8988T (cell line): Measurements from ENCODE around the gene NUDT21.
A peak's percentile ranks its signal among the peaks of the same experiment; 100 is the strongest.

Source experiments
- DNase-seq: peaks from one replicate; pipeline ENCODE4 v3.0.0; 2011

NUDT21 gene

DNA sequence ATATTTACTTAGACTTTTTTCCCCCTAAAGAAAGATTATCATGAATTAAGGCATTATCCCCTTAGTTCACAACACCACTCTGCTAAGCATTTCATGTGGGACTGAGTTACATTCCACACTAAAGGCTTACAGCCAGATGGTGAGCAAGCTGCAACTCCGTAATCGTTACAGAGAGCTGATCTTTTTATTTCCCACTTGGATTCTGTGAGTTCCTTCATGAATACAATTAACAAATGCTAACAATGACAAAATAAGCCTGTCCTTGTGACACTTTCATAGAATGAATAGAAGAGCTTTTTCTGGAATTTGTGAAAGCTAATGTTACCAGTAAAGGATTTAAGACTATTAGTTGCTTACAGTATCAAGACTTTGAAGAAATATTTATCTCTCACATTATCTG is 9.0 kb upstream of the NUDT21 start:
- DNase-seq: no peak

DNA sequence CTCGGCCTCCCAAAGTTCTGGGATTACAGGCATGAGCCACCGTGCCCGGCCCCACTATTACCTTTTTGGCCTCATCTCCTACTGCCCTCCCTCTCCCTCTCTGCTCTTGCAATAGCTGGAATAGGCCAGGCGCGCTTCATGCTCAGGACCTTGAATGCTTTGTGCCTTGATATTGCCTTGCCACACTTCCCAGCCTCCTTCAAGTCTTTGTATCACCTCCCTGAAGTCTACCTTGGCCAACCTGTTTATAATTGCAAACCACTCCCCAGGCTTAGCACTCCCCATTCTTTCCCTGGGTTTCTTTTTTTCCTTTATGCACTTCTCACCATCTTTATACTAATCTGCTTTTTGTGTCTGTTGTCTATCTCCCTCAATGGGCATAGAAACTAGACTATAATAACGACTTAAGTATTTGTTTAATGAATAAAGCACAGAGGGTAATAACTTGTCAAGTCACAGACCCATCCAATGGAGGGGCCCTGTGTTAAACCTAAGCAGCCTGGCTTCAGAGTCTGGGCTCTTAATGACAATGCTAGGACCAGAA is 6.9 kb upstream of the NUDT21 start:
- DNase-seq: no peak

DNA sequence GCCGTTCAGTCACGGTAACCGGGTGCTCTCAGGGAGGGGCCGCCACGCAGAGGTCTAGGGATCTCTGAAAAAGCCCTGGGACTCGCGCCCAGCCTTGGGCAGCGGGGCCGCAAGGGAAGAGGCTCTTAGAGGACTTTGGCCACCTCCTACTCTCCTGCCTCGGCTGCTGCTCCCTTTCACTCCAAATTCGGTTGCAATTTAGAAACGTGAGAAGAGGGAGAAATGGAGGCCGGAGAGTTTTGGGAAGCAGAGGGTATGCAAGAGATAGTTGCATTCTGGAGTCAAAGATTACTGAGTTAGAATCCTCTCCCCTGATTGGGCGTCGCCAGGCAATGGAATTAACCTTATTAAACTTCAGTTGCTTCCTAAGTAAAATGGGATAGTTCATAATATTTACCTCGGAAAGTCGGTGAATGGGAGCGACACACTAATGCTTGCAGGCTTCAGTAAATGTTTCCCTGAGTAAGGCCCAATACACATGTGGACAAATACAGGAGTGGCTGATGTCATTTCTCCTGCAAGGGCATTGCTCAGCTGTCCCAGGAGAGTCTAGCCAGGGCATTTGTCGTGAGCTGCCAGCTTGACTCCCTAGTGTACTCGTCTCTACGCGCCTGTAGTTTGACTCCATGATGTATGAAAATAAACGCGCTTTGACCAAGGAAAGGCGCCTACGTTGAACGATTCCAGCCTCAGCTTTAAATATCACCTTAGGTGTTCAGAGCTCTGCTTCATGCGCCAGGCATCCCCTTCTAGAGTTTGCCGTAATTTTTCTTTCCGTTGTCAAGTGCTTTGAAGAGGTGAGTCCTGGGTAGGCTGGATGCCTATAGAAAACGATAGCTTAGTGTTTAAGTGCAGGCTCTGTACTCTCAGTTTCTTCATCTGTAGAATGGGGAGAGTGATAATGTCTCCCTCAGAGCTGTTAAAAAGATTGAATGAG is 889 bp upstream of the NUDT21 start:
- no peak for DNase-seq

DNA sequence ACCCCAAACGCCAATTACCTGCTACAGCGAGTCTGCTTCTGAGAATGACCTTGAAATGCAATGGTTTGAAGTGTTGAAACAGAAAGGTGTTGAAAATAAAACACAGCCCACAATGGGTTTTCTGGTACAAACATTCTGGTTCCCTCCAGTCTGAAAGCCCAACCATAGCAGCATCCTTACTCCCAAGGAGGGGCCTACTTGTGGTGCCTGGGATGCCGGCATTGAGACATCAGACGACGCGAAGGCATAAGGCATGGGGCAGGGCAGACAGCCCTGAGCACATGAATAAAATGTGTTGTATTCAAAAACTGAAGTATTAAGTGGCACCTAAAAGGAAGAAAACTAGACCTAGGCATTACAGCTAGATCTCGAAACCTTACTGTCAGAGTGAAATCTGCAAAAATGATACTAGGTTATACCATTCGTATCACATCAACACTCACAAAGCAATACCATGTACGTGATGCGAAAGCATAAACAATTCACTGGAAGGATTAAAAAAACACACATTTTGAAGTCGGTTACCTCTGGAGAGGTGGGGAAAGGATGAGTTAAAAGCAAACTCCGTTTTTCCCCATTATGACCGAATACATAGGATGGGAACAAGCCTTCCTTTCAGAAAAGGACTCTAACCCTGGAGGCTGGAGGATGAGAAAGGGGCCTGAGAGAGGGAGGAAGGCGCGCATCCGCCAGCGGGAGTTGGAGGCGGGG is 702 bp downstream of the NUDT21 start:
- DNase-seq: no peak

DNA sequence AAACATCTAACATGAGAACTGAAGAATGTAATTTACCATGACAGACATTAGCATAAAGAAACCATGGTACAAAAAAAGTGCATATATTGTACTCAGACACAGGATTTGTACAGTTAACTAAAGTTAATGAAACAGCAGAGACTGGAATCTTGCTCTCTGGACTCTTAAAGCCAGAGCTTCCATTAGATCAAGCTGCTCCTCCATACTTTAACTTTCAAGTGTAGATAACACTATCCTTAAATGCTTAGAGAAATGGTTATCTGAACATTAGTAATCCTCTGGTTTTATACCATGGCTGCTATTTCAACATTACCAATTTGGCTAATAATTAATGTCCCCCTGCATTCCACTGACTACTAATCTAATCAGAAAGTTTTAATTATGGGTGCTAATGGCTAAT is 3.1 kb downstream of the NUDT21 start:
- DNase-seq: no peak

DNA sequence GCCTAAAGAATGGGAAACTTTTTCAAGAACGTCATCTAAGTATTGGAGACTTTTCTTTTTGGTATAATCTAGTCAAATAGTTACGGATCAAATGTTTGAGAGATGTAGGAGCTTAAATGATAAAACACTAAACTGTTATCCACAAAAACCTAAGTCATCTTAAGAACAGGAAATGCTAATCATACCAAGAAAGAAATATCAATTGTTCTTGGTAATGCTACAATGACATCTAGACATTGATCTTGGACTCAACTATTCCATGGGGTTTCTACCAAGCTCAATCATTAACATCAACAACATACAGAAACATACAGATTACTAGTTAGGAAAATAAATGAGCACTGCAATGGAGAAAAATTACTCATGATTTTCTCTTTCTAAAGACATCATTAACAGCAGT is 3.8 kb downstream of the NUDT21 start:
- no peak for DNase-seq

DNA sequence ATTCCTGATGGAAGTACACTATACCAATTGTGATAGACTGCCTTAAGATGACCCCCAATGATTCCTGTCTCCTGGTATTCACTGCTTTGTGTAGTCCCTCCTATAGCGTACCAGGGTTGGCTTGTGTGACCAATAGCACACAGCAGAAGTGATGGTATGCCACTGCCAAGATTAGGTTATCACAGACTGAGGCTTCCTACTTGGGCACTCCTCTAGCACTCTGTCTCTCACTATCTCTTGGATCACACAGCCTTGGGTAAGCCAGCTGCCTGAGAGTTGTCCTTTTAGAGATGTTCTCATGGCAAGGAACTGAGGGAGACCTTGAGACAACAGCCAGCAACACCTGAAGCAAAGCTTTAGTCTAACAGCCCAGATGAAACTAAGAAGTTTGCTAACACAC is 13.1 kb downstream of the NUDT21 start:
- DNase-seq: no peak

DNA sequence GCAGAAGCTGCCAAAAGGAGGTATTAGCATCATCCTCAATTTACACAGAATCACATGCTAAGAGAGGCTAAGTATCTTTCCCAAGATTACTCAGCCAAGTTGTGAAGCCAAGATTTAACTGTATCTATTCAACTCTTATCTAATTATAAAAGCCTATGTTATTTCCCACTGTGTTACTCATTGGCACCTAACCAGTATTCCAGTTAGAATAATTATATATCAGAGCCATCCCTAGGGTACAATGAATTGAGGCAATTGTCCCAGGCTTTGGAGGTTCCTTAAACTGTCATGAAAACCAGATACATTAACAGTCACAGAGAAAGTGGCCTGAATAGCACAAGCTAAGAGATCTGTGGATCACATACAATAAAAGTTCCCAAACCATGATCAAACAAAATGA is 14.9 kb downstream of the NUDT21 start:
- no peak for DNase-seq

DNA sequence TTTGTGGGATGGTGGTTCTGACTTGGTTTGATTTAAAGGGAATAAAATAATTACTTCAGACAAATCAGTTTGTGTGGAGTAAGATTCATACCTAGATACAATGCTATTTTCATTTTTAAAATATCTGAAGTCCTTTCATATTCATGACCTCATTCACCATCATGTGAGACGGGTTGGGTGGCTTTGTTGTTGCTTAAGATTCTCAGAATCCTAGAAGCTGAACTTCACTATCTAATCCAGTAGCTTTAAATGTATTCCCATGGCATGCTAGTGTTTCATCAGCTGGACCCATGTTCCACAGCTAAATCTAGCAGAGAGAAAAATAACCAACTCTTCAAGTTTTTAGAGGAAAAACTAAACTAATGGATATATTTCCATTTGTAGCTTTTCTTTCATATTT is 23.0 kb downstream of the NUDT21 start:
- no peak for DNase-seq

DNA sequence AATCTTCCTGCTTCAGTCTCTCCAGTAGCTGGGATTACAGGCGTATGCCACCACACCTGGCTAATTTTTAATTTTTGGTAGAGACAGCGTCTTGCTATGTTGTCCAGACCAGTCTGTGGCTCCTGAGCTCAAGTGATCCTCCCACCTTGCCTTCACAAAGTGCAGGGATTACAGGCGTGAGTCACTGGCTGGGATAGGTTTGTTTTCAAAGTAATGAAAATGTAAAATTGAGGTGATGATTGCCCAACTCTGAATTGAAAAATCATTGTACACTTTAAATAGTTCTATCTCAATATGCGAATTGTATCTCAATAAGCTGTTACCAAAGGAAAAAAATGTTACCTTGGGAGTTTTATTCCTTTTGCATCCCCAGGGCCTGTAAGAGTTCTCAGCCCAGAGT is 24.5 kb downstream of the NUDT21 start:
- no peak for DNase-seq

DNA sequence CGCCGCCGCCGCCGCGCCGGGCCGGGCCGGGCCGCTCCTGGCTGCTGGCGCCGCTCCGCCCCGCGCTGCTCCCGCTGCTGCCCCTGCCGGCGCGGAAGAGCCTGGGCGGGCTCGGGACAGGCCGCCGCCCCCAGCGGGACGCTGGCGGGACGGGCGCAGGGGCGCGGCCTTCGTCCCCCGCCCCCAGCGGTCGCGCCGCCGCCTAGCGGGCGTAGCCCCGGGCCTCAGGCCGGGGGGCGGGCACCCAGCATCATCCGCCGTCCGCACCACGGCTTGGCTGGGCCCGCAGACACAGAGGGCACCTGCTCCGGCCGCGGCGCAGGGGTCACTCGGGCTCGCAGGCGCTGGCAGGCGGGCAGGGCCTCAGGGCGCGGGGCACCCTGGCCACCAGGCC is 25.7 kb downstream of the NUDT21 start, which contains the start of gene AMFR:
Gene AMFR (minus strand): TSS at position 107 of the 394 bp plus-strand sequence. CDS start 218 bp downstream, outside the sequence.
- peak; percentile 92 for DNase-seq

DNA sequence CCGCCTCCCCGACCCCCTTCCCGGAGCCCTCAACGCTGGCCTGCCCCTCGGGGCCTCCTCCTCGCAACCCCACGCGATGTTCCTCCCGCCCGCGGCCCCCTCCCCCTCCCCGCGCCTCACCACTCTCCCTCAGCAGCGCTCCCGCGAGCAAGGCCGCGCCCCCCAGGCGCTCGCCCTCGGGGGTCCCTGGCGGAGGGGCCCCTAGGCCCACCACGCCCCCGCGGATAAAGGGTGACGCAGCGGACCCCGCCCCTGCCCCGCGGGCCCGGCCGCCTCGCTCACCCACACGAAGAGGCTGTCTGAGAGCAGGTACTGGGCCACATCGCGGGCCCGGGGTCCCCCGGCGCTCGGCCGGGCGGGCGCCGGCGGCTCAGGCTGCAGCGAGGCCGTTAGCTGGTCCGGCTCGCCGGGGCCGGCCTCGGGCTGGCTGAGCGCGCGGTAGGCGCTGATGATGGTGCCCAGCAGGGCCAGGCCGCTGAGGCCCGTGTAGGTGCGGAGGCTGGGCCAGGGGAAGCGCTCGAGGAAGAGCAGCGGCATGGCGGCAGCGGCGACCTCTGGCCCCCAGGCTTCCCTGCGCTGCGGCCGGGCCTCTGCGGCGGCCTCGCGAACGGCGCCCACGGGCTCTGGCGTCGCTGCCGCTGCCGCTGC is 26.2 kb downstream of the NUDT21 start:
- peak; percentile 44 for DNase-seq

DNA sequence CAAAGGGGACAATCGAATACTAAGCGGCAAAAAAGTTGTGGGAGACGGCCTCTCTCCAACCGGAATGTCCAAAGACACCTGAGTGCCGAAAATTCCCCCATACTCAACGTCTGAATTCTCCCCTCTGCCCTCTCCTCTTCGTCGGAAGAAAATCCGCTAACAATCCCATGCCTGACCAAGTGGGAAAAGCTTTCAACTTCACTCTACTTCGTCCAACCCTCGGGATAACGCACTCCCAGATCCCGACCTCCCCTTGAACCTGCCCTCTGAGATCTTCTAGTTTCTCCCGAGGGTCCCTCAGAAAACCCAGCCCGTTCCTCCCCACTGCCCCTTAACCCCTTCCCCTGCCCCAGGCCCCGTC is 26.7 kb downstream of the NUDT21 start:
- no peak for DNase-seq

DNA sequence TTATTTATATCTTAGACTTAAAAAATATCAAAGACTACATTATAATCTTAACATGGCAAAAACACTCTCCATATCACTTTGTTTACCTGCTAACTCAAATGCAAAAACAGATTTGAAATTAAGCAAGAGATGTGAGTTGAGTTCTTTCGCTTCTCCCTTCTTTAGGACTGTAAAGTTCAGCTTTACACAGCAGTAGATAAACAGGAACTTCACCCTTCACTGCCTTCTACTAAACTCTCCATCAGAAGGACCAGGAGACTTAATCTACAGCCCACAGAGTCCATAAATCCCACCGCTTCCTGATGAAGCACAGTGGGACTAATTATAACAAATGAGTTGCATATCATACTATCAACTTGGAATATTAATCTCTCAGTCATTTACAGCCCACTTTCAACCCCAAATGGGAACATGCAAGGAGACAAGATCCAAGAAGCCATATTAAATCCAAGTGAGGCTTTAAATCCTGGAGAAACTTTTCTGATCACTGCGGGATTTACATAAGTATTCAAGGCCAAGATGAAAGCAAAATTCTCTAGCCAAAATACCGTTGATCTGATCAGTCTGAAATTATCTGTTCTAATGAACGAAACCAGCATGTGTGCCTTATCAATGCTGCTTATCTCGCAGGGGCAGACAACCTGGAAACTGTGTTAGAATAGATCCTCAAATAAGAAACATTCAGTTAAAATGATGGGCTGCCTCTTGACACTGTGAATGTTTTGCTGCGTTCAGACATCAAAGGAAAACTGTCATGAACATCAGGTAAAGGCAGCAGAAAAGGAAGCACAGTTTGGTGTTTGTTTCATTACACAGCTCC is 27.3 kb downstream of the NUDT21 start:
- DNase-seq: no peak

DNA sequence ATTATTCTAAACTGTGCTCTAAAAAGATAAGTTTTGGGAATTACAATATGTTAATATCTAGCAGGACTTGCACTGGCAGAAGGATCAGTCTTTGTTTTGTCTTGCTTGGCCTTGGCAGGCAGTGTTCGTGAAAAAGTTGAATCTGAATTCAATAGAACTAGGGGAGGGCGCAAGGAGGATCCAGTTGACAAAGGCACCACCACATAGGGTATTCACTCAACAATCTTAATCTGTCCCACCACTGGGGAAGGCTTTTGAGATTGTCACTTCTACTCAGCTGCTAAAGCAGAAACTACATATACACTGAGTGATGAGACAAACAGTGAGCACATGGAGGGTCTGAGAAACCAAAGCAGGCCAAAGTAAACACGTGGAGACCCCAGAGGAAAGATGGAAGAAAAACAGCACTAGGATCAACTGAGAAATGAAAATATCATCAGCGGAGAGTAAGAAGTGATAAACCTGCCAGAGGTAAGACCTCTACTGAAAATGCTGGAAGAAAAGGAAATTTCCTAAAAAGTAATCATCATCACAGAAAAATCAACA is 28.2 kb downstream of the NUDT21 start:
- no peak for DNase-seq

DNA sequence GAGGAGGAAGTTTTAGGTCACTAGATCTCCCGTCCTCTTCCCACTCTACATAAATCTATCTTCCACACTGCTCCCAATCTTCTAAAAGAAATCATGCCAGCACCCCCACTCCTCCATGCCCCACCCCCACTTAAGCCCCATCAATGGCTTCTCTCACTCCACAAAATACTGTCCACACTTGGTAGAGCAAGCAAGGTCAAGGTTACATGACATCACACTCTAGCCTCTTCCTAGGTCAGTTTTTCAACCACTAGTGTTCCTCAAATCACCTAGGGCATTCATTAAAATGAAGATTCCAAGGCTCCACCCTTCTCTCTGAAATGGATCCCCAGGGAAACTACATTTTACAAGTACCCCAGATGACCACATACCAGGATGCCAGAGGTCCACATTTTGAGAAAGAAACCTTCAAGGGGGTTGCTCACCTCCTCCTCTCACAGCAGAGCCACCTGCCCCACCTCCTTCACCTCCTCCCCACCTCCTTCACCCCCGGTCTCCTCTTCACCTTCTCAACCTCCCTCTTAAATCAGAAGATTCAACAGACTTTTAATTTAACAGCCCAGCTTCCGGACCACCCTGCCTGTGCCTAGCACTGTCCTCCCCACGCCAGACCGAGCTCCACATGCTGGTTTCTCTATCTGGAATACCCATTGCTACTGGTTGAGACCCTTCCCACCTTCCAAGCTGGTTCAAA is 29.0 kb downstream of the NUDT21 start:
- no peak for DNase-seq

DNA sequence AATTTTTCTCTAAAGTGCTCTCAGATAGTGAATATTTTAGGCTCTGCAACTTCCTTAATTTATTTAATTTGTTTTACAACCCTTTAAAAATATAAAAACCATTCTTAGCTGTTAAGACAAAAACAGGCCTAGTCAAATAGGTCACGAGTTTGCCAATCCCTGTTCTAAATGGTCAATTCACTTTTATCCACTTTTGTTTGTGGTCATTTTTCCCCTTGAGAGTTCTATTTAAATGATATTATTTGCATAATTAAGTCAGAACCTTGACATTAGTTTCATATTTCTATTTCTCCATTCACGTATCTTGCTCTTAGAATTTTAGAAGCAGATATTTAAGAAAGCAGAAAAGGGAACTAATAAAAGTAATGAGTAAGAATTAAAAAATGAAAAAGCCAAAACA is 29.8 kb downstream of the NUDT21 start:
- DNase-seq: no peak

DNA sequence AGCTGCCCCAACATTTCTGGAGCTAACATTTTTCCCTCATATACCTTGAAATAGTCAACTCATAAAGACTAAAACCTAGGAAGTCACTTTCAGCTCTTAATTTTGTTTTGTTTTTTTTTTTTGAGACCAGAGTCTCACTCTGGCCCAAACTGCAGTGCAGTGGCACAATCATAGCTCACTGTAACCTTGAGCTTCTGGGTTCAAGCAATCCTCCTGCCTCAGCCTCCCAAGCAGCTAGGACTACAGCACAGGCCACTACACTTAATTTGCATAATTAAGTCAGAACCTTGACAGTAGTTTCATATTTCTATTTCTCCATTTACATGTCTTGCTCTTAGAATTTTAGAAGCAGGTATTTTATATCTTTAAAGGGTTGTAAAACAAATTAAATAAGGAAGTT is 30.5 kb downstream of the NUDT21 start:
- DNase-seq: no peak

DNA sequence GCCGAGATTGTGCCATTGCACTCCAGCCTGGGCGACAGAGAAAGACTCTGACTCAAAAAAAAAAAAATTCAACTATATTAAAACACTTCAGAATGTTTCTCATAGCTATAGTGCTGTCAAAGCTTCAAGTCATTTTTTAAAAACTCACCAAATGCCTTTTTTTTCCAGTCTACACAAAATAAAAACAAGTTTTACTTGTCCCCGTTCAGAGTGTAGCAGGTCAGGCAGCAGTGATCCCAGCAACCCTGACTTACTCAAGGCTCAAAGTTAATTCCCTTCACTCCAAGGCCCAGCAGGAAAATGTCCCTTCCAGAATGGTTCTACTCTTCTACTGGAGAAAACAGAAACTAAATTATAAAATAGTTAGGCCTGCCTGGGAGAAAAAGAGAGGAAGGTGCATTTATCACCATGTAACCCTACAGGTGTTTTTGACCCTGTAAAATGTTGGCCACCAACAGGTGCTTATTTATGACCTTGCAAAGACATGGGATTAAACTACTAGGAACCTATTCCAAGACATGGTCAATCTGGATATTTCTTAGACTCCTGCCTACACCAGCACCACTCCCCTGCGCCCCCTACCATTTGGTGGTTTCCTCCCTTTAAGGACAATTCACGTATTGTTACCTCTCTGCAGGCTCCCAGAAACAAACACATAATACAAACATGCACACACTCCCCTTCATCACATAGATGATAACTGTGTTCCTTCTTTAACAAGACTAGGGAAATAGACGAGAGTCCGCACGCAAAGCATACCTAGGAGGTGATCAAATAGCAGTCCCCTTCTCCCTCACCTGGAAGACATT is 31.2 kb downstream of the NUDT21 start:
- DNase-seq: no peak

DNA sequence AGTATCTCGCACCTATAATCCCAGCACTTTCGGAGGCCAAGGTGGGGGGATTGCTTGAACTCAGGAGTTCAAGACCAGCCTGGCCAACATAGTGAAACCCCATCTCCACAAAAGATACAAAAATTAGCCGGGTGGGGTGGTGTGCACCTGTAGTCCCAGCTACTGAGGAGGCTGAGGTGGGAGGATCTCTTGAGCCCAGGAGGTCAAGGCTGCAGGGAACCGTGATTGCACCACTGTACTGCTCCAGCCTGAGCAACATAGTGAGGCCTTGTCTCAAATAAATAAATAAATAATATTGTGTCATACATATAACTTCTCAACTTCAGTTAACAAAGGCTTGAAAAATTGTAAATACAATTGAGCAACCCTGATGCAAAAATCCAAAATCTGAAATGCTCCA is 34.0 kb downstream of the NUDT21 start:
- no peak for DNase-seq

DNA sequence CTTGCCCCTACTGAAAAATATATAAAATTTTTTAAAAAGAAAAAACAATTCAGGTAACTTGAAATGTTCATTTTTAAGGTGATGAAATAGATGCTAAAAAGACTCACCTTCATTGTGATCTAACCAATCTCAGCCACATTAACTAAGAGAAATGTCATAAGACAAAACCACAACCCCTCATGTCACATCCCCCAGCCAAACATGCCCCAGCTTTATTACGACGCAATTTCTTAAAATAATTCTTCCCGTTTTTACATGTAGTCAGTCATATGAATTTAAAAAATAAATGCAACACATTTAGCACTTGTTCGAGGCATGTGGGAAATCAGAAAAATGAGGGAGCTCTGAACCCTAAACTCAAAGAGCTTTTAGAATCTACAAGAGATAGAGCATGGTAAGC is 35.3 kb downstream of the NUDT21 start:
- no peak for DNase-seq
